H1 (cell line): ENCODE measurements around the gene POF1B. TPM values are rescaled to one million over a fixed set of nuclear protein-coding genes. Genes with fewer than 3 reads are reported as not detected.

Experiments used
- CTCF ChIA-PET: fragments of 300-600 bp; sonication (Branson Sonifier 250); formaldehyde crosslinking; loops from one replicate; lab custom pipeline; 2021; ENCODE audit not compliant: partially characterized antibody; lab: Charles Lee
- POLR2A ChIA-PET: fragments of 300-600 bp; sonication (Branson Sonifier 250); formaldehyde crosslinking; loops from one replicate; lab custom pipeline; 2021; ENCODE audit warnings: inconsistent platforms; ENCODE audit not compliant: partially characterized antibody; lab: Charles Lee
- DNase-seq, 2 experiments: peaks; one replicate each; pipeline versions ENCODE4 v3.0.0 to v3.0.0-alpha.2; 2010 to 2022; ENCODE audit warnings: low spot score in 2 of 2, low read depth in 1 of 2, mixed read lengths in 1 of 2
- FAIRE-seq: peaks from 2 replicates; lab custom pipeline; 2011; peaks lifted over from hg19 to GRCh38; lab: Jason Lieb, UNC
- H2AFZ ChIP-seq: 2 replicates; pipeline ENCODE4 v1.8.1; 2012; ENCODE audit warnings: low read length, inconsistent platforms
- H2AK5ac ChIP-seq: 2 replicates; pipeline ENCODE4 v1.6.1; 2013; ENCODE audit warnings: low read depth, low read length
- H2BK120ac ChIP-seq: replicated peaks from 2 replicates; pipeline ENCODE3; 2013; ENCODE audit warnings: low read depth, low read length, inconsistent platforms
- H2BK12ac ChIP-seq: 2 replicates; pipeline ENCODE4 v1.6.1; 2013; ENCODE audit warnings: low read depth, low read length
- H2BK15ac ChIP-seq: 2 replicates; pipeline ENCODE4 v1.6.1; 2013; ENCODE audit warnings: low read length
- H2BK20ac ChIP-seq: 2 replicates; pipeline ENCODE4 v1.6.1; 2013; ENCODE audit warnings: low read length
- H2BK5ac ChIP-seq: 2 replicates; pipeline ENCODE4 v1.6.1; 2013; ENCODE audit warnings: low read depth, low read length
- H3K14ac ChIP-seq: 2 replicates; pipeline ENCODE4 v1.6.1; 2013; ENCODE audit warnings: inconsistent platforms; ENCODE audit not compliant: insufficient read length
- H3K18ac ChIP-seq: 2 replicates; pipeline ENCODE4 v1.6.1; 2013; ENCODE audit warnings: low read length; ENCODE audit errors: extremely low read depth
- H3K23ac ChIP-seq: 2 replicates; pipeline ENCODE4 v1.6.1; 2013; ENCODE audit warnings: inconsistent platforms; ENCODE audit not compliant: insufficient read length
- H3K23me2 ChIP-seq: 2 replicates; pipeline ENCODE4 v1.6.1; 2013; ENCODE audit warnings: low read depth, low read length
- H3K27ac ChIP-seq: 2 replicates; pipeline ENCODE4 v1.6.1; 2011; ENCODE audit warnings: low read depth, low read length, inconsistent platforms
- H3K27me3 ChIP-seq, 4 experiments: replicated peaks in 1 of 4; 1 replicate in 1 of 4; 2 replicates in 3 of 4; pipeline versions ENCODE4 v1.6.1 to v1.8.1; 2011 to 2013; ENCODE audit warnings: low read length in 3 of 4, mild to moderate bottlenecking in 3 of 4, inconsistent platforms in 2 of 4, mixed read lengths in 2 of 4, moderate library complexity in 1 of 4; ENCODE audit not compliant: control insufficient read depth in 3 of 4, insufficient read depth in 3 of 4; ENCODE audit errors: extremely low read depth in 1 of 4
- H3K36me3 ChIP-seq, 4 experiments: 2 replicates each; pipeline versions ENCODE4 v1.6.1 to v1.8.1; 2011 to 2013; ENCODE audit warnings: mild to moderate bottlenecking in 4 of 4, low read length in 3 of 4, moderate library complexity in 2 of 4, control low read depth in 1 of 4, inconsistent platforms in 1 of 4; ENCODE audit not compliant: insufficient read depth in 4 of 4, control insufficient read depth in 2 of 4
- H3K4ac ChIP-seq: replicated peaks from 2 replicates; pipeline ENCODE3; 2013; ENCODE audit warnings: low read length, low read depth, mixed read lengths, inconsistent platforms; ENCODE audit not compliant: insufficient read length
- H3K4me1 ChIP-seq, 4 experiments: replicated peaks in 1 of 4; 1 replicate in 1 of 4; 2 replicates in 3 of 4; pipeline versions ENCODE4 v1.6.1 to v1.8.1; 2011 to 2013; ENCODE audit warnings: low read length in 3 of 4, inconsistent platforms in 2 of 4, mixed read lengths in 1 of 4; ENCODE audit not compliant: insufficient read depth in 4 of 4, control insufficient read depth in 3 of 4
- H3K4me2 ChIP-seq, 2 experiments: 2 replicates each; pipeline versions ENCODE4 v1.6.1 to v1.8.1; 2011 to 2013; ENCODE audit warnings: low read depth in 2 of 2, low read length in 2 of 2, control low read depth in 1 of 2, inconsistent platforms in 1 of 2, mild to moderate bottlenecking in 1 of 2; ENCODE audit not compliant: insufficient read depth in 1 of 2
- H3K4me3 ChIP-seq, 4 experiments: fragments of 200-600, 300-600 bp in 1 of 4; sonication (generic), shearing (Covaris generic), sonication (Bioruptor Twin) in 1 of 4; 2 replicates each; pipeline versions ENCODE4 v1.5.1 to v1.8.1; 2011 to 2016; ENCODE audit warnings: low read length in 4 of 4, low read depth in 3 of 4, control low read depth in 2 of 4, inconsistent platforms in 2 of 4, mild to moderate bottlenecking in 2 of 4, mixed read lengths in 1 of 4, moderate library complexity in 1 of 4; ENCODE audit not compliant: insufficient read depth in 2 of 4; ENCODE audit errors: extremely low read depth in 1 of 4
- H3K56ac ChIP-seq: replicated peaks from 2 replicates; pipeline ENCODE3; 2013; ENCODE audit warnings: low read depth, mild to moderate bottlenecking, mixed read lengths, low read length, inconsistent platforms; ENCODE audit not compliant: insufficient read length
- H3K79me1 ChIP-seq: 2 replicates; pipeline ENCODE4 v1.6.1; 2013; ENCODE audit warnings: low read depth, low read length, control low read depth
- H3K79me2 ChIP-seq, 2 experiments: 2 replicates each; pipeline versions ENCODE4 v1.6.1 to v1.8.1; 2012 to 2013; ENCODE audit warnings: low read length in 2 of 2, mild to moderate bottlenecking in 2 of 2, inconsistent platforms in 1 of 2; ENCODE audit not compliant: insufficient read depth in 2 of 2, control insufficient read depth in 1 of 2
- H3K9ac ChIP-seq, 4 experiments: replicated peaks in 1 of 4; 1 replicate in 1 of 4; 2 replicates in 3 of 4; pipeline versions ENCODE4 v1.6.1 to v1.8.1; 2011 to 2013; ENCODE audit warnings: low read depth in 3 of 4, low read length in 3 of 4, control low read depth in 2 of 4, mild to moderate bottlenecking in 2 of 4, moderate library complexity in 2 of 4, inconsistent platforms in 1 of 4; ENCODE audit errors: extremely low read depth in 1 of 4
- H3K9me3 ChIP-seq, 2 experiments: 2 replicates each; pipeline versions ENCODE4 v1.6.1 to v1.8.1; 2012 to 2013; ENCODE audit warnings: mild to moderate bottlenecking in 2 of 2, moderate library complexity in 2 of 2, control low read depth in 1 of 2, inconsistent platforms in 1 of 2, low read depth in 1 of 2, low read length in 1 of 2, mixed read lengths in 1 of 2; ENCODE audit not compliant: insufficient read depth in 2 of 2
- H4K20me1 ChIP-seq, 2 experiments: replicated peaks in 1 of 2; 2 replicates each; pipeline versions ENCODE3 to v1.8.1; 2011 to 2013; ENCODE audit warnings: inconsistent platforms in 2 of 2, low read length in 2 of 2, mild to moderate bottlenecking in 1 of 2; ENCODE audit not compliant: insufficient read depth in 2 of 2, control insufficient read depth in 1 of 2
- H4K5ac ChIP-seq: 2 replicates; pipeline ENCODE4 v1.6.1; 2013; ENCODE audit warnings: low read length, low read depth, mixed read lengths, inconsistent platforms; ENCODE audit not compliant: insufficient read length
- H4K8ac ChIP-seq: 2 replicates; pipeline ENCODE4 v1.8.0; 2013; ENCODE audit warnings: mild to moderate bottlenecking, moderate library complexity, low read length, inconsistent platforms; ENCODE audit not compliant: insufficient read depth; ENCODE audit errors: extremely low read depth
- H4K91ac ChIP-seq: replicated peaks from 2 replicates; pipeline ENCODE3; 2013; ENCODE audit warnings: low read length, mixed read lengths, inconsistent platforms; ENCODE audit not compliant: insufficient read length
- ASH2L ChIP-seq: fragments of 200-600, 300-600 bp; sonication (generic); IDR thresholded peaks from one replicate; pipeline ENCODE4 v1.7.1; 2017; ENCODE audit warnings: low read length
- CBX5 ChIP-seq: fragments of 300-800, 300-1000 bp; sonication (generic); IDR thresholded peaks from 2 replicates; pipeline ENCODE4 v1.7.1; 2016; ENCODE audit warnings: antibody characterized with exemption, low read length, low read depth
- CBX8 ChIP-seq: fragments of 300-800, 300-1000 bp; sonication (generic); IDR thresholded peaks from 2 replicates; pipeline ENCODE4 v1.7.1; 2016; ENCODE audit warnings: low read depth, low read length, borderline replicate concordance
- EZH2 ChIP-seq: fragments of 200-600 bp; sonication (generic); IDR thresholded peaks from 2 replicates; pipeline ENCODE4 v1.7.1; 2012; ENCODE audit warnings: low read depth, mild to moderate bottlenecking, moderate library complexity, low read length, inconsistent platforms; ENCODE audit not compliant: severe bottlenecking
- GABPA ChIP-seq: IDR thresholded peaks from 2 replicates; pipeline ENCODE4 v1.6.1; 2011; ENCODE audit warnings: mild to moderate bottlenecking, low read length, moderate library complexity, borderline replicate concordance; ENCODE audit not compliant: insufficient read depth
- HDAC2 ChIP-seq, 2 experiments: fragments of 300-600 bp in 1 of 2; sonication (generic) in 1 of 2; IDR thresholded peaks; 2 replicates each; pipeline ENCODE4 v1.6.1; 2011 to 2012; ENCODE audit warnings: low read depth in 2 of 2, low read length in 2 of 2, mild to moderate bottlenecking in 2 of 2, moderate library complexity in 2 of 2, borderline replicate concordance in 1 of 2, inconsistent platforms in 1 of 2
- KDM4A ChIP-seq: IDR thresholded peaks from one replicate; pipeline ENCODE4 v1.7.1; 2012; ENCODE audit warnings: low read depth, mild to moderate bottlenecking, moderate library complexity, low read length, inconsistent platforms; ENCODE audit not compliant: severe bottlenecking
- MAX ChIP-seq: IDR thresholded peaks from 2 replicates; pipeline ENCODE4 v1.6.1; 2012; ENCODE audit warnings: inconsistent platforms
- NANOG ChIP-seq: IDR thresholded peaks from 2 replicates; pipeline ENCODE4 v1.6.1; 2011; ENCODE audit warnings: low read length, low read depth, mild to moderate bottlenecking, inconsistent platforms; ENCODE audit not compliant: insufficient read depth, poor library complexity, severe bottlenecking
- POU5F1 ChIP-seq: IDR thresholded peaks from 2 replicates; pipeline ENCODE4 v1.6.1; 2011; ENCODE audit warnings: low read depth, mild to moderate bottlenecking, low read length, moderate library complexity
- RAD21 ChIP-seq, 2 experiments: IDR thresholded peaks in 1 of 2; conservative IDR thresholded peaks in 1 of 2; 2 replicates each; pipeline ENCODE4 v1.6.1; 2011; ENCODE audit warnings: low read depth in 2 of 2, low read length in 2 of 2, improper control_type of control experiment in 1 of 2, inconsistent platforms in 1 of 2, mild to moderate bottlenecking in 1 of 2, moderate library complexity in 1 of 2
- TCF12 ChIP-seq: IDR thresholded peaks from 2 replicates; pipeline ENCODE4 v1.6.1; 2011; ENCODE audit warnings: low read depth, mild to moderate bottlenecking, low read length
- WGBS, 2 experiments: shearing (Covaris generic) in 1 of 2; methylation state at CpG; one replicate each; pipeline versions ENCODE4 v1.1.6 to v1.1.7; 2013 to 2015; ENCODE audit warnings: low lambda C conversion rate in 2 of 2, mixed read lengths in 2 of 2, inconsistent platforms in 1 of 2, low coverage in 1 of 2, missing lambda C conversion rate in 1 of 2; ENCODE audit not compliant: insufficient replicate concordance in 2 of 2, insufficient coverage in 1 of 2, insufficient read length in 1 of 2; ENCODE audit errors: extremely low coverage in 1 of 2, missing lambda C conversion rate in 1 of 2; 5-methylcytosine and 5-hydroxymethylcytosine counted together
- polyA plus RNA-seq, 7 experiments: library from polyadenylated mRNA; depleted of rRNA in 3 of 7; stranded (reverse) in 5 of 7; unstranded in 2 of 7; fragments of >200 nt in 5 of 7; fragments of 200-250 nt in 2 of 7; gene quantifications; 1 replicate in 5 of 7; 2 replicates in 1 of 7; 4 replicates in 1 of 7; pipeline versions ENCODE4 v1.2.1 to v1.2.3, GENCODE V29; 2011 to 2013; ENCODE audit warnings: missing spikeins in 2 of 7, mixed read lengths in 2 of 7
- total RNA-seq: library from RNA; stranded (reverse); fragmentation: NEBNext Ultra II Directional; extraction: Animal tissue kit (Norgen Biotek cat#: 25700); gene quantifications from 2 replicates; pipeline ENCODE4 v1.2.1, GENCODE V29; 2021
- TF ChIP-seq, protein P1 (sequence below): IDR thresholded peaks from 2 replicates; pipeline ENCODE4 v1.6.1; 2012; ENCODE audit warnings: inconsistent platforms

Gene POF1B
- total and polyA plus RNA-seq, 2 of the 8 experiments (the other 6 are each of a cell fraction or from before 2014, with no cell fraction given) = not detected

- no peak overlapping the region for H3K4me2 ChIP-seq
- no peak for DNase-seq
- H3K4ac ChIP-seq = no peak overlapping the region
- no peak overlapping the region for H4K8ac ChIP-seq
- H3K4me1 ChIP-seq = no peaks in the 10 kb centered on the region
- H3K36me3 ChIP-seq = no peaks in the 10 kb centered on the region
- no peak overlapping the region for H3K27ac ChIP-seq
- no peak overlapping the region for H3K9ac ChIP-seq
- H2BK20ac ChIP-seq = no peak overlapping the region
- no peak overlapping the region for H2BK5ac ChIP-seq
- 91% methylated on average over 1 of the region's 1 CpG; no CpG with 5 or more reads in 1 of the 2 experiments for WGBS, 2 experiments
- H2BK120ac ChIP-seq = no peak overlapping the region
- H3K4me3 ChIP-seq = no peak overlapping the region
- POLR2A ChIA-PET = no interaction called here
- H3K79me2 ChIP-seq = no peaks in the 10 kb centered on the region
- no peaks in the 10 kb centered on the region for H3K23me2 ChIP-seq
- no peak overlapping the region for H3K23ac ChIP-seq
- H2AK5ac ChIP-seq = no peak overlapping the region
- H3K9me3 ChIP-seq = no peaks in the 10 kb centered on the region
- H4K91ac ChIP-seq = no peak overlapping the region
- H3K27me3 ChIP-seq = no peaks in the 10 kb centered on the region
- no peak overlapping the region for H4K5ac ChIP-seq
- no peaks in the 10 kb centered on the region for H4K20me1 ChIP-seq
- H2BK15ac ChIP-seq = no peak overlapping the region
- no peak overlapping the region for H3K56ac ChIP-seq
- no peak overlapping the region for H2AFZ ChIP-seq
- no peak overlapping the region for H2BK12ac ChIP-seq
- no peak overlapping the region for H3K18ac ChIP-seq
- no peaks in the 10 kb centered on the region for H3K79me1 ChIP-seq
- no peak for FAIRE-seq
- no peak overlapping the region for H3K14ac ChIP-seq
- CTCF ChIA-PET = no interaction called here
- TF ChIP-seq MAX (no peak), EZH2 (no peak), CBX5 (no peak), CBX8 (no peak), TCF12 (no peak), KDM4A (no peak), GABPA (no peak), RAD21 (IDR thresholded peaks at IDR 0.05 in 1 of 2, conservative IDR thresholded peaks at IDR 0.05 in 1 of 2; ENCODE audit: low read depth in 2 of 2, low read length in 2 of 2) (no peak), ASH2L (no peak), POU5F1 (no peak), NANOG (no peak), HDAC2 (IDR thresholded peaks at IDR 0.05; ENCODE audit: borderline replicate concordance in 1 of 2, low read depth in 2 of 2, low read length in 2 of 2) (no peak)
- TF ChIP-seq, protein P1, sequence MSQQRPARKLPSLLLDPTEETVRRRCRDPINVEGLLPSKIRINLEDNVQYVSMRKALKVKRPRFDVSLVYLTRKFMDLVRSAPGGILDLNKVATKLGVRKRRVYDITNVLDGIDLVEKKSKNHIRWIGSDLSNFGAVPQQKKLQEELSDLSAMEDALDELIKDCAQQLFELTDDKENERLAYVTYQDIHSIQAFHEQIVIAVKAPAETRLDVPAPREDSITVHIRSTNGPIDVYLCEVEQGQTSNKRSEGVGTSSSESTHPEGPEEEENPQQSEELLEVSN = no peak
Measured at GRCh38 chrX:85359051-85359450, 20.4 kb downstream of the POF1B start.
